ENCODE results near the gene PKD2L1. TPM values are rescaled to one million over a fixed set of nuclear protein-coding genes. Genes with fewer than 3 reads are reported as not detected.
"Not testable (repeated sequence)": the region's sequence is repeated elsewhere in the genome, so short reads cannot be mapped to it uniquely, and the experiment has no call there.

The PKD2L1 gene
- total and polyA plus RNA-seq, 9 of the 15 experiments (the other 6 are each of a cell fraction or from before 2014, with no cell fraction given): not detected

GRCh38 chr10:100286051-100287033 is 43.7 kb downstream of the PKD2L1 start, which contains the start of gene BLOC1S2 (continued):
- TF ChIP-seq ZNF280A (IDR thresholded peaks at IDR 0.05; ENCODE audit: low read depth, partially characterized antibody) (no peak), ZNF785 (CRISPR knock-in tag; IDR thresholded peaks at IDR 0.05) (no peak), XRCC3 (IDR thresholded peaks at IDR 0.05) (no peak), CREB1 (IDR thresholded peaks at IDR 0.05) (no peak; the same call in 1 of the 2 replicates), CREB1 (CRISPR knock-in tag; IDR thresholded peaks at IDR 0.05) (peak; percentile 54; the same call in 1 of the 2 replicates), HNRNPLL (IDR thresholded peaks at IDR 0.05; ENCODE audit: low read depth, low read length, poor library complexity, severe bottlenecking) (peak; percentile 95), PKNOX1 (IDR thresholded peaks at IDR 0.05) (0 out of 2 replicates have a peak, but pooled peaks have one; percentile 8), STAT6 (CRISPR knock-in tag; IDR thresholded peaks at IDR 0.05) (no peak), SMARCE1 (IDR thresholded peaks at IDR 0.05) (peak; percentile 37; the same call in 1 of the 2 replicates), C11orf30 (IDR thresholded peaks at IDR 0.05; ENCODE audit: low read depth) (peak; percentile 72; the same call in 1 of the 2 replicates), SMARCA5 (IDR thresholded peaks at IDR 0.05) (0 out of 2 replicates have a peak, but pooled peaks have one; percentile 44), SIRT6 (IDR thresholded peaks at IDR 0.05; ENCODE audit: low read depth, low read length) (no peak), HDGF (IDR thresholded peaks at IDR 0.05) (0 out of 2 replicates have a peak, but pooled peaks have one; percentile 58)

GRCh38 chr10:100285326-100285725 is 44.7 kb downstream of the PKD2L1 start:
- intact Hi-C loops (cut with micrococcal nuclease): not testable (repeated sequence)

More at GRCh38 chr10:100285326-100285725, 44.7 kb downstream of the PKD2L1 start:
- H3K4me2 ChIP-seq (ENCODE audit: insufficient read depth, low read length): peak overlapping the region; percentile 99
- H2AFZ ChIP-seq (ENCODE audit: low read depth, low read length); H3K9me3 ChIP-seq (replicated peaks; ENCODE audit: control insufficient read depth, insufficient read depth, low read depth, low read length); FAIRE-seq; H3K27me3 ChIP-seq (ENCODE audit: control insufficient read depth in 2 of 2, insufficient read depth in 2 of 2, low read length in 2 of 2); H4K20me1 ChIP-seq (replicated peaks; ENCODE audit: control insufficient read depth, insufficient read depth, low read length); ATAC-seq; BruUV-seq (replicated peaks); DNase-seq (ENCODE audit: extremely low read depth in 1 of 4, low spot score in 3 of 4); H3K9me1 ChIP-seq (ENCODE audit: control insufficient read depth, insufficient read depth, low read length); CTCF ChIA-PET (ENCODE audit: low intra/inter-chr PET ratio); in situ Hi-C loops (cut with MboI): not testable (repeated sequence)
- H3K27ac ChIP-seq (ENCODE audit: extremely low read depth, low read depth, low read length): peak overlapping the region; percentile 82; the same call in 2 of the 3 replicates
- POLR2A ChIA-PET: interaction anchor here (0.6 to 2.4 kb wide), 2 partner anchors 12 to 200 kb away, joined by 3 to 11 read pairs; no protein-coding TSS in a partner anchor
- peaks cover 36% of the 10 kb centered on the region for H3K79me2 ChIP-seq (ENCODE audit: control insufficient read depth, insufficient read depth, low read length)
- WGBS (ENCODE audit: insufficient coverage, low coverage, missing lambda C conversion rate): 60% methylated on average over 11 of the region's 12 CpGs
- H3K36me3 ChIP-seq (ENCODE audit: control insufficient read depth, insufficient read depth, low read length): peaks cover 24% of the 10 kb centered on the region; the same call in 1 of the 3 replicates
- H3K9ac ChIP-seq (ENCODE audit: insufficient read depth in 1 of 2, low read depth in 2 of 2, low read length in 2 of 2): peak overlapping the region; percentile 52 to 83; a peak in 3 of 4 replicates
- peaks cover 15 to 17% of the 10 kb centered on the region in 2 experiments; a peak in 4 of 5 replicates for H3K4me1 ChIP-seq (replicated peaks in 1 of 2; ENCODE audit: control insufficient read depth in 2 of 2, insufficient read depth in 2 of 2, low read length in 2 of 2)
- peak overlapping the region; percentile 91 for H3K4me3 ChIP-seq
